Thyroid gland (tissue), 4 donors: ENCODE data around the gene TTC3. TPM values are rescaled to one million over a fixed set of nuclear protein-coding genes. Genes with fewer than 3 reads are reported as not detected.
"Not testable (repeated sequence)": the region's sequence is repeated elsewhere in the genome, so short reads cannot be mapped to it uniquely, and the experiment has no call there.

Experiments
- DNase-seq, 2 donors: peaks; one replicate each; pipeline ENCODE4 v3.0.0-alpha.2; 2019
- H3K27ac ChIP-seq, 3 donors: fragments of 200-600 bp; sonication (generic); 1 replicate in 2 of 3; 2 replicates in 1 of 3; pipeline ENCODE4 v1.5.1; 2016 to 2019; ENCODE audit warnings: mild to moderate bottlenecking in 1 of 3, moderate library complexity in 1 of 3
- H3K27me3 ChIP-seq: fragments of 200-600 bp; sonication (generic); one replicate; pipeline ENCODE4 v1.5.1; 2019
- H3K36me3 ChIP-seq, 2 donors: fragments of 200-600 bp; sonication (generic); one replicate each; pipeline ENCODE4 v1.5.1; 2016 to 2019
- H3K4me1 ChIP-seq, 2 donors: fragments of 200-600 bp; sonication (generic); one replicate each; pipeline ENCODE4 v1.5.1; 2017 to 2019
- H3K4me3 ChIP-seq, 3 donors: fragments of 200-600 bp; sonication (generic); replicated peaks in 1 of 3; 1 replicate in 2 of 3; 2 replicates in 1 of 3; pipeline ENCODE4 v1.5.1; 2016; ENCODE audit warnings: mild to moderate bottlenecking in 1 of 3
- H3K9me3 ChIP-seq: fragments of 200-600 bp; sonication (generic); one replicate; pipeline ENCODE4 v1.5.1; 2017
- POLR2A ChIP-seq, 2 donors: fragments of 450-650 bp; IDR thresholded peaks; one replicate each; pipeline ENCODE4 v1.6.1; 2017; ENCODE audit warnings: antibody characterized with exemption in 2 of 2, mild to moderate bottlenecking in 2 of 2, moderate library complexity in 1 of 2
- WGBS, 2 donors: methylation state at CpG; one replicate each; pipeline ENCODE4 v1.1.5; 2017; 5-methylcytosine and 5-hydroxymethylcytosine counted together
- intact Hi-C: fragments of 100-400 bp; cut with DNase I; formaldehyde crosslinking; loops from one replicate; pipeline ENCODE4 v1.15.1; 2023
- total RNA-seq, 4 donors: library from RNA; depleted of rRNA; stranded (reverse); fragments of >200 nt; gene quantifications; one replicate each; pipeline ENCODE4 v1.2.3, GENCODE V29; 2016
- TF ChIP-seq, protein P1 (sequence below), 6 experiments: fragments of 200-600 bp in 3 of 6; fragments of 450-650 bp in 3 of 6; sonication (generic) in 3 of 6; IDR thresholded peaks; one replicate each; pipeline ENCODE4 v1.5.1; 2016 to 2019; ENCODE audit warnings: antibody characterized with exemption in 6 of 6, mild to moderate bottlenecking in 2 of 6, inconsistent platforms in 1 of 6, moderate library complexity in 1 of 6

TTC3 gene
- total RNA-seq, 4 donors from 2014 or later: 206 to 286 (median 251) TPM

DNA sequence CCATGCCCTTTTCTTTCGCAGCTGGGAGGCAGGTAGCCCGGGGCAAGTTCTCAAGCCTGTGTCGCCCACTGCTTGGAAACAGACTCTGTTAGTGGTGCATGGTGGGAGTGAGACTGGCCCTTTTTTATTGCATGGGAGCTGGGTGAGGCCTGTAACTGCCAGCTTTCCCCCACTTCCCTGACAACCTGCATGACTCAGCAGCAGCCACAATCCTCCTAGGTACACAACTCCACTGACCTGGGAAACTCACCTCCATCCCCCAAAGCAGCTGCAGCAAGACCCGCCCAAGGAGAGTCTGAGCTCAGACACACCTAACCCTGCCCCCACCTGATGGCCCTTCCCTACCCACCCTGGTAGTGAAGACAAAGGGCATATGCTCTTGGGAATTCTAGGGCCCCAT is 26.0 kb upstream of the TTC3 start:
- 81 to 91% methylated on average over 2 to 4 of the region's 4 CpGs for WGBS, 2 donors
- TF ChIP-seq, protein P1, sequence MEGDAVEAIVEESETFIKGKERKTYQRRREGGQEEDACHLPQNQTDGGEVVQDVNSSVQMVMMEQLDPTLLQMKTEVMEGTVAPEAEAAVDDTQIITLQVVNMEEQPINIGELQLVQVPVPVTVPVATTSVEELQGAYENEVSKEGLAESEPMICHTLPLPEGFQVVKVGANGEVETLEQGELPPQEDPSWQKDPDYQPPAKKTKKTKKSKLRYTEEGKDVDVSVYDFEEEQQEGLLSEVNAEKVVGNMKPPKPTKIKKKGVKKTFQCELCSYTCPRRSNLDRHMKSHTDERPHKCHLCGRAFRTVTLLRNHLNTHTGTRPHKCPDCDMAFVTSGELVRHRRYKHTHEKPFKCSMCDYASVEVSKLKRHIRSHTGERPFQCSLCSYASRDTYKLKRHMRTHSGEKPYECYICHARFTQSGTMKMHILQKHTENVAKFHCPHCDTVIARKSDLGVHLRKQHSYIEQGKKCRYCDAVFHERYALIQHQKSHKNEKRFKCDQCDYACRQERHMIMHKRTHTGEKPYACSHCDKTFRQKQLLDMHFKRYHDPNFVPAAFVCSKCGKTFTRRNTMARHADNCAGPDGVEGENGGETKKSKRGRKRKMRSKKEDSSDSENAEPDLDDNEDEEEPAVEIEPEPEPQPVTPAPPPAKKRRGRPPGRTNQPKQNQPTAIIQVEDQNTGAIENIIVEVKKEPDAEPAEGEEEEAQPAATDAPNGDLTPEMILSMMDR (IDR thresholded peaks at IDR 0.05): no peak
- TF ChIP-seq POLR2A (IDR thresholded peaks at IDR 0.05): no peak
- Histone ChIP-seq H3K27ac (no peak overlapping the region), H3K36me3 (no peaks in the 10 kb centered on the region), H3K27me3 (no peaks in the 10 kb centered on the region), H3K4me3 (no peak overlapping the region), H3K4me1 (no peaks in the 10 kb centered on the region), H3K9me3 (no peaks in the 10 kb centered on the region)
- intact Hi-C loops: no loop called here
- no peak for DNase-seq

DNA sequence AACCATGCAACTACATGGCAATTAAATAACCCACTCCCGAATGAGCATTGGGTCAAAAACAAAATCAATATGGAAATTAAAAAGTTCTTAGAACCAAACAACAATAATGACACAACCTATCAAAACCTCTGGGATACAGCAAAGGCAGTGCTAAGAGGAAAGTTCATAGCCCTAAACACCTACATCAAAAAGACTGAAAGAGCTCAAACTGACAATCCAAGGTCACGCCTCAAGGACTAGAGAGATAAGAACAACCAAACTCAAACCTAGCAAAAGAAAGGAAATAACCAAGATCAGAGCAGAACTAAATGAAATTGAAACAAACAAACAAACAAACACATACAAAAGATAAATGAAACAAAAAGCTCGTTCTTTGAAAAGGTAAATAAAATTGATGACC is 23.3 kb upstream of the TTC3 start:
- H3K36me3 ChIP-seq: not testable (repeated sequence)

DNA sequence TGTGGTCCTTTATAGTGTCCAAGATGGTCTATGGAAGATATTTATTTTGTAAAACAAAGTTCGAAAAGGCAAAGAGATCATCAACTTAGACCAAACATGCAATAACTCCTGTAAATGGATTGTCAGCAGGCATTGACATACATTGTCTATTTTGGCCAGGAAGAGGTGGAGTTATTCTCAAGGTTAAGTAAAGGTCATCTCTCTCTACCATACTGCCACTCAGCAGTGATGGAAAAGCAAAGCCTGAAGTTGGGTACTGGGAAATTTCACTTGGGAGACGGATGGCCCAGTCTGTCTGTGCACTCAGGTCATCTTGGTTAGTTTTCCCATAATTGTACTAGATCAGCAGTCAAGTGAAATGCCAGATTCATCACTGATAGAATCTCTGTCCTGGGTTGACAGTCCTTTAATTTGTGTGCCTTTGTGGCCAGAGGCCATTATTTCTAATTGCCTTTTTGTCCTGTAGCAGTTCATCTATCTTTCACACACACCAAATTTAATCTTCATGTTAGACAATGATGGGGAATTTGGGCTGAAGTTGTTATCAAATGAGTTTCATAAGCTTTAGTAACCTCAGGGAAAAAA is 17.7 kb upstream of the TTC3 start:
- no peaks in the 10 kb centered on the region for H3K27me3 ChIP-seq
- no peak overlapping the region for H3K27ac ChIP-seq
- no peaks in the 10 kb centered on the region for H3K9me3 ChIP-seq
- no peak for DNase-seq
- no peaks in the 10 kb centered on the region for H3K36me3 ChIP-seq
- H3K4me3 ChIP-seq: no peak overlapping the region
- intact Hi-C loops: no loop called here
- no peak for TF ChIP-seq POLR2A (IDR thresholded peaks at IDR 0.05)
- TF ChIP-seq, protein P1 (IDR thresholded peaks at IDR 0.05): no peak
- 81 to 94% methylated on average over 2 of the region's 2 CpGs for WGBS, 2 donors
- H3K4me1 ChIP-seq: peaks cover 0 to 3% of the 10 kb centered on the region in 2 donors

More for the DNA sequence above, 23.3 kb upstream of the TTC3 start:
- H3K27me3 ChIP-seq, H3K4me3 ChIP-seq, H3K27ac ChIP-seq, H3K4me1 ChIP-seq, H3K9me3 ChIP-seq, intact Hi-C loops, DNase-seq: not testable (repeated sequence)
- 66 to 93% methylated on average over 3 of the region's 3 CpGs for WGBS, 2 donors

DNA sequence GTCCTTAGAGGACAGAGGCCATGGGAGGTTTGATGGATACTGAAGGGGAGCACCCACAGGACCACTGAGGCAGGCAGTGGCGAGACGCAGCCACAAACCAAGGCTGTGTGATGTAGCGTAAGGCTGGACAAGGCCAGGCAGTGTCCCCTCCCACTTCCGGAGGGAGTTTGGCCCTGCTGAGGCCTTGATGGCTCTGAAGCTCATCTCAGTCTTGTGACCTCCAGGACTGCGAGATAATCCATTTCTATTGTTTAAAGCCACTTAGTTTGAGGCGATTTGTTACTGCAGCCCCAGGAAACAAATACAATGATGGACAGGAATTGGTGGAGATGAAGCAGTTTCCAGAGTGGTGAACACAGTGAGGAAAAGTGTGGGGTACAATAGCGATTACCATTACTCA is 15.4 kb upstream of the TTC3 start:
- Histone ChIP-seq H3K36me3 (no peaks in the 10 kb centered on the region), H3K4me1 (peaks cover 0 to 6% of the 10 kb centered on the region in 2 donors), H3K27me3 (no peaks in the 10 kb centered on the region), H3K27ac (no peak overlapping the region), H3K9me3 (no peaks in the 10 kb centered on the region), H3K4me3 (no peak overlapping the region)
- 88 to 94% methylated on average over 7 of the region's 7 CpGs for WGBS, 2 donors
- intact Hi-C loops: no loop called here
- TF ChIP-seq, protein P1 (IDR thresholded peaks at IDR 0.05): no peak
- TF ChIP-seq POLR2A (IDR thresholded peaks at IDR 0.05): no peak
- no peak for DNase-seq

DNA sequence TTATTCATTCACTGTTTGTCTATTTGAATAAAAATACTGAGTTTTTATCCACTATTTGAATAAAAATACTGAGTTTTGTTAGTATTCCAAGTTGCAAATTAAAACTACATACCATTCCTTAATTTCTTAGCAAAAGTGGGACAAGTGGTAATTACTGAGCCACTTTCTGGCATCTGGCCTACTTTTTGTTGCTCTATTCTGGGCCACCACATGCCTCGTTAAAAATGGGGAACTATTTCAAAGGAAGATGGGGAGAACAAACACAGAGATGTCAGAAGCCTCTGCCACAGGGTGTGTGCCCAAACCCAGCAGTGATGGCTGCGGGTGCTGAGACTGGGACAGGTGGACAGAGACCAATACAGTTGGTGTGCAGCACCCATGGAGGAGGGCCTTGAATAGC is 14.8 kb upstream of the TTC3 start:
- Histone ChIP-seq H3K36me3 (no peaks in the 10 kb centered on the region), H3K27me3 (no peaks in the 10 kb centered on the region), H3K9me3 (no peaks in the 10 kb centered on the region), H3K27ac (no peak overlapping the region), H3K4me1 (peaks cover 0 to 6% of the 10 kb centered on the region in 2 donors), H3K4me3 (no peak overlapping the region)
- no peak for TF ChIP-seq POLR2A (IDR thresholded peaks at IDR 0.05)
- TF ChIP-seq, protein P1 (IDR thresholded peaks at IDR 0.05): no peak
- DNase-seq: no peak
- intact Hi-C loops: no loop called here
- 61 to 65% methylated on average over 2 of the region's 2 CpGs for WGBS, 2 donors
